Activated CD8-positive, alpha-beta memory T cell treated with anti-CD3 and anti-CD28 coated beads, Interleukin-2, amount 10 ng/mL, durations not matched to agents 7 days and 5 days (primary cell): ENCODE measurements around the gene TBC1D22A. TPM values are rescaled to one million over a fixed set of nuclear protein-coding genes. Genes with fewer than 3 reads are reported as not detected.
A peak's percentile ranks its signal among the peaks of the same experiment; 100 is the strongest.

Experiments used
- ATAC-seq: fragments of 150-1000 bp; cut with Tn5 transposase; one replicate; pipeline ENCODE4 v1.10.0; 2021; ENCODE audit warnings: moderate library complexity
- CTCF ChIA-PET: fragments of 350-600 bp; sonication (Branson Sonifier 250); formaldehyde crosslinking; loops from one replicate; lab custom pipeline; 2021; ENCODE audit warnings: antibody characterized with exemption; lab: Charles Lee
- DNase-seq: peaks from one replicate; pipeline ENCODE4 v3.0.0-alpha.2; 2020
- H3K27ac Mint-ChIP-seq: one replicate; pipeline ENCODE4 v1.8.0; 2021; ENCODE audit warnings: mild to moderate bottlenecking, mixed read lengths
- H3K27me3 Mint-ChIP-seq: one replicate; pipeline ENCODE4 v1.8.0; 2021; ENCODE audit warnings: mixed read lengths
- H3K36me3 Mint-ChIP-seq: one replicate; pipeline ENCODE4 v1.8.0; 2021; ENCODE audit warnings: mild to moderate bottlenecking, mixed read lengths
- H3K4me1 Mint-ChIP-seq: one replicate; pipeline ENCODE4 v1.8.0; 2021; ENCODE audit warnings: mixed read lengths
- H3K4me3 Mint-ChIP-seq: one replicate; pipeline ENCODE4 v1.8.0; 2021; ENCODE audit warnings: mild to moderate bottlenecking, moderate library complexity, mixed read lengths
- H3K9me3 Mint-ChIP-seq: one replicate; pipeline ENCODE4 v1.8.0; 2022; ENCODE audit warnings: low read depth, mixed read lengths
- total RNA-seq, 2 experiments: library from RNA; stranded (reverse); gene quantifications; one replicate each; pipeline ENCODE4 v1.2.3, GENCODE V29; 2021

The TBC1D22A gene
- total RNA-seq, 2 experiments from 2014 or later: 32.6 to 44.9 TPM

GRCh38 chr22:47123827-47124442, 361.5 kb downstream of the TBC1D22A start:
- Mint-ChIP-seq H3K4me1 (peaks cover 6% of the 10 kb centered on the region), H3K27ac (no peak overlapping the region), H3K27me3 (no peaks in the 10 kb centered on the region), H3K9me3 (no peaks in the 10 kb centered on the region), H3K36me3 (peaks cover 5% of the 10 kb centered on the region), H3K4me3 (no peak overlapping the region)
- ATAC-seq (no peak), DNase-seq (no peak)
- CTCF ChIA-PET: no interaction called here

GRCh38 chr22:47124451-47124881, 362.0 kb downstream of the TBC1D22A start:
- CTCF ChIA-PET: no interaction called here
- DNase-seq (no peak), ATAC-seq (no peak)
- Mint-ChIP-seq H3K4me1 (peaks cover 8% of the 10 kb centered on the region), H3K36me3 (peaks cover 5% of the 10 kb centered on the region), H3K4me3 (no peak overlapping the region), H3K27ac (no peak overlapping the region), H3K9me3 (no peaks in the 10 kb centered on the region), H3K27me3 (no peaks in the 10 kb centered on the region)

GRCh38 chr22:47124961-47125360, 362.5 kb downstream of the TBC1D22A start:
- CTCF ChIA-PET: no interaction called here
- peaks cover 11% of the 10 kb centered on the region for H3K4me1 Mint-ChIP-seq

GRCh38 chr22:47125603-47126002, 363.2 kb downstream of the TBC1D22A start:
- peaks cover 5% of the 10 kb centered on the region for H3K36me3 Mint-ChIP-seq
- CTCF ChIA-PET: no interaction called here
- H3K4me1 Mint-ChIP-seq: peaks cover 17% of the 10 kb centered on the region
- H3K27me3 Mint-ChIP-seq: no peaks in the 10 kb centered on the region
- DNase-seq: no peak
- no peaks in the 10 kb centered on the region for H3K9me3 Mint-ChIP-seq
- ATAC-seq: no peak
- no peak overlapping the region for H3K4me3 Mint-ChIP-seq
- H3K27ac Mint-ChIP-seq: no peak overlapping the region

More at GRCh38 chr22:47124961-47125360, 362.5 kb downstream of the TBC1D22A start:
- Mint-ChIP-seq H3K36me3 (peaks cover 5% of the 10 kb centered on the region), H3K27me3 (no peaks in the 10 kb centered on the region), H3K9me3 (no peaks in the 10 kb centered on the region), H3K4me3 (no peak overlapping the region), H3K27ac (no peak overlapping the region)
- DNase-seq (no peak), ATAC-seq (no peak)

GRCh38 chr22:47126344-47126811, 363.9 kb downstream of the TBC1D22A start:
- DNase-seq: no peak
- Mint-ChIP-seq H3K4me1 (peaks cover 17% of the 10 kb centered on the region), H3K27ac (no peak overlapping the region), H3K4me3 (no peak overlapping the region), H3K27me3 (no peaks in the 10 kb centered on the region), H3K36me3 (peaks cover 5% of the 10 kb centered on the region), H3K9me3 (no peaks in the 10 kb centered on the region)
- ATAC-seq: no peak
- CTCF ChIA-PET: no interaction called here

GRCh38 chr22:47127441-47127871, 365.0 kb downstream of the TBC1D22A start:
- ATAC-seq: no peak
- no peaks in the 10 kb centered on the region for H3K9me3 Mint-ChIP-seq
- peaks cover 5% of the 10 kb centered on the region for H3K36me3 Mint-ChIP-seq
- H3K4me3 Mint-ChIP-seq: no peak overlapping the region
- H3K27ac Mint-ChIP-seq: no peak overlapping the region
- CTCF ChIA-PET: no interaction called here
- H3K27me3 Mint-ChIP-seq: no peaks in the 10 kb centered on the region
- DNase-seq: no peak
- H3K4me1 Mint-ChIP-seq: peaks cover 17% of the 10 kb centered on the region

GRCh38 chr22:47128216-47128615, 365.8 kb downstream of the TBC1D22A start:
- CTCF ChIA-PET: no interaction called here
- ATAC-seq: no peak
- H3K4me1 Mint-ChIP-seq: peaks cover 17% of the 10 kb centered on the region
- no peak for DNase-seq
- H3K36me3 Mint-ChIP-seq: peaks cover 5% of the 10 kb centered on the region
- H3K27ac Mint-ChIP-seq: no peak overlapping the region
- no peak overlapping the region for H3K4me3 Mint-ChIP-seq
- no peaks in the 10 kb centered on the region for H3K27me3 Mint-ChIP-seq
- H3K9me3 Mint-ChIP-seq: no peaks in the 10 kb centered on the region

- ATAC-seq: no peak
- H3K9me3 Mint-ChIP-seq: no peaks in the 10 kb centered on the region
These were observed 366.3 kb downstream of the TBC1D22A start for GRCh38 chr22:47128622-47129215.

GRCh38 chr22:47129902-47130635, 367.6 kb downstream of the TBC1D22A start:
- H3K27me3 Mint-ChIP-seq: no peaks in the 10 kb centered on the region
- peak overlapping the region; percentile 56 for H3K27ac Mint-ChIP-seq
- no peak overlapping the region for H3K4me3 Mint-ChIP-seq
- ATAC-seq (peak; percentile 63), DNase-seq (peak; percentile 49)
- no peaks in the 10 kb centered on the region for H3K9me3 Mint-ChIP-seq
- H3K36me3 Mint-ChIP-seq: peaks cover 5% of the 10 kb centered on the region
- H3K4me1 Mint-ChIP-seq: peaks cover 14% of the 10 kb centered on the region
- CTCF ChIA-PET: no interaction called here

More at GRCh38 chr22:47128622-47129215, 366.3 kb downstream of the TBC1D22A start:
- Mint-ChIP-seq H3K4me3 (no peak overlapping the region), H3K36me3 (peaks cover 5% of the 10 kb centered on the region), H3K4me1 (peaks cover 15% of the 10 kb centered on the region), H3K27me3 (no peaks in the 10 kb centered on the region), H3K27ac (no peak overlapping the region)
- CTCF ChIA-PET: no interaction called here
- DNase-seq: no peak

GRCh38 chr22:47130883-47131631, 368.6 kb downstream of the TBC1D22A start:
- H3K9me3 Mint-ChIP-seq: no peaks in the 10 kb centered on the region
- peaks cover 5% of the 10 kb centered on the region for H3K36me3 Mint-ChIP-seq
- peaks cover 14% of the 10 kb centered on the region for H3K4me1 Mint-ChIP-seq
- no peak for ATAC-seq
- no peak for DNase-seq
- CTCF ChIA-PET: no interaction called here
- no peaks in the 10 kb centered on the region for H3K27me3 Mint-ChIP-seq
- no peak overlapping the region for H3K4me3 Mint-ChIP-seq
- H3K27ac Mint-ChIP-seq: no peak overlapping the region

- H3K36me3 Mint-ChIP-seq: peaks cover 5% of the 10 kb centered on the region
- H3K27ac Mint-ChIP-seq: no peak overlapping the region
- DNase-seq (no peak), ATAC-seq (no peak)
- H3K4me1 Mint-ChIP-seq: peaks cover 13% of the 10 kb centered on the region
- H3K27me3 Mint-ChIP-seq: no peaks in the 10 kb centered on the region
- no peaks in the 10 kb centered on the region for H3K9me3 Mint-ChIP-seq
- no peak overlapping the region for H3K4me3 Mint-ChIP-seq
- CTCF ChIA-PET: no interaction called here
These were observed 369.4 kb downstream of the TBC1D22A start for GRCh38 chr22:47131632-47132427.

- CTCF ChIA-PET: no interaction called here
These were observed 370.0 kb downstream of the TBC1D22A start for GRCh38 chr22:47132428-47132825.

More at GRCh38 chr22:47132428-47132825, 370.0 kb downstream of the TBC1D22A start:
- Mint-ChIP-seq H3K27ac (no peak overlapping the region), H3K27me3 (no peaks in the 10 kb centered on the region), H3K36me3 (peaks cover 5% of the 10 kb centered on the region), H3K4me3 (no peak overlapping the region), H3K4me1 (peaks cover 12% of the 10 kb centered on the region), H3K9me3 (no peaks in the 10 kb centered on the region)
- no peak for ATAC-seq
- no peak for DNase-seq
